NCI-H146 treated with DMSO at 0.1 percent for 48 hours (cell line): ENCODE results near the gene IFNGR2.

Experiments used
- DNase-seq: peaks from one replicate; lab custom pipeline; 2025; ENCODE audit not compliant: unreplicated experiment; lab: John Stamatoyannopoulos, UW

Gene IFNGR2

DNA sequence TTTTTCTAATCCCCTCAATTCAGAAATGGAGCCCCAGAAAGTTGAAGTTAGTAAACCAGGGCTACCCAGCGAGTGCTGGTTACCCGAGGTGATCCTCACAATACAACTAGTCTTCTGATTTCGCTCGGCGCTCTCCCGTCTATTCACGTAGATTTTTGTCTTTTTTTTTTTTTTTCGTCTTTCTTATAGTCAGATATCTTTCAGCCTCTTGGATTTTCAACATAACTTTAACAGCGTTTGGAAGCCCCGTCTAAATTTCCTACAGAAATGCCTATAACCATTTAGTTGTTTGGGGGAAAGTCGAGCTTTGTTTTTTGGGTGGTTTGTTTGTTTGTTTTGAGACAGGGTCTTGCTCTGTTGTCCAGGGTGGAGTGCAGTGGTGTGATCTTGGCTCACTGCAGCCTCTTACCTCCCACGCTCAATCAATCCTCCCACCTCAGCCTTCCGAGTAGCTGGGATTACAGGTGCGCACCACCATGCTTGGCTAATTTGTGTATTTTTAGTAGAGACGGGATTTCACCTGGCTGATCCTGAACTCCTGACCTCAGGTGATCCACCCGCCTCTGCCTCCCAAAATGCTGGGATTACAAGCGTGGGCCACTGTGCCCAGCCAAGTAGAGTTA is 77.4 kb downstream of the IFNGR2 start:
- no peak for DNase-seq

DNA sequence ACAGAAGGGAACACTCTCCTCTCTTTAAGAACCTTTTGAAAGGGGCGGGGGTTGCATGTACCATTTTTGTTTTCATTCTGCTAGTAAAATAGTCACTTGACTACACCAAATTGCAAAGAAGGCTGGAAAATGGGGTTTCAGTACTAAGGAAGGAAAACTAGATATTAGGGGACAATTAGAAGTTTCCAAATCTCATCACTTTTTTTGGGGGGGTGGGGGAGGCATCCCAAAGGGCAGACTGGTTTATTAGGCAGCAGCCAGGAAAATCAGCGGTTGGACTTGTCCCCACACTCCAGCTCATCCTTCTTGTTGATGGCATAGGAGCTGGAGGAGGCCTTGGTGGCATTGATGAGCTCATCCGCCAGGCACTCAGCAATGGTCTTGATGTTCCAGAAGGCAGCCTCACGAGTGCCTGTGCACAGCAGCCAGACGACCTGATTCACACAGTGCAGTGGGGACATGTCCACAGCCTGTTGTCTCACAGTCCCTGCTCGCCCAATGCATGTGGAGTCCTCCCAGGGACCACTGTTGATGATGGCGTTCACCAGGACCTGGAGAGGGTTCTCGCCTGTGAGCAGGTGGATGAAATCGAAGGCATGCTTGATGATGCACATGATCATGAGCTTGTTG is 78.2 kb downstream of the IFNGR2 start:
- DNase-seq: no peak
